Sigmoid colon (tissue), 4 donors: Measurements from ENCODE around the gene PRRX1.

Source experiments
- CTCF ChIP-seq, 4 experiments: fragments of 450-650 bp in 3 of 4; fragments of 200-600 bp in 1 of 4; IDR thresholded peaks; one replicate each; pipeline ENCODE4 v1.5.1; 2016 to 2019; ENCODE audit warnings: antibody characterized with exemption in 4 of 4, mild to moderate bottlenecking in 3 of 4, moderate library complexity in 2 of 4
- EP300 ChIP-seq, 4 donors: sonication (generic); formaldehyde crosslinking; IDR thresholded peaks; one replicate each; pipeline ENCODE4 v1.6.1; 2017; ENCODE audit warnings: antibody characterized with exemption in 4 of 4

GRCh38 chr1:170640581-170640980, 23.4 kb upstream of the PRRX1 start:
- no peak for TF ChIP-seq CTCF (IDR thresholded peaks at IDR 0.05)
- no peak for TF ChIP-seq EP300 (IDR thresholded peaks at IDR 0.05)
